NCI-H510A (cell line): ENCODE data around the gene GAMT.

Experiments used
- DNase-seq: peaks from one replicate; lab custom pipeline; 2025; lab: John Stamatoyannopoulos, UW

The GAMT gene

DNA sequence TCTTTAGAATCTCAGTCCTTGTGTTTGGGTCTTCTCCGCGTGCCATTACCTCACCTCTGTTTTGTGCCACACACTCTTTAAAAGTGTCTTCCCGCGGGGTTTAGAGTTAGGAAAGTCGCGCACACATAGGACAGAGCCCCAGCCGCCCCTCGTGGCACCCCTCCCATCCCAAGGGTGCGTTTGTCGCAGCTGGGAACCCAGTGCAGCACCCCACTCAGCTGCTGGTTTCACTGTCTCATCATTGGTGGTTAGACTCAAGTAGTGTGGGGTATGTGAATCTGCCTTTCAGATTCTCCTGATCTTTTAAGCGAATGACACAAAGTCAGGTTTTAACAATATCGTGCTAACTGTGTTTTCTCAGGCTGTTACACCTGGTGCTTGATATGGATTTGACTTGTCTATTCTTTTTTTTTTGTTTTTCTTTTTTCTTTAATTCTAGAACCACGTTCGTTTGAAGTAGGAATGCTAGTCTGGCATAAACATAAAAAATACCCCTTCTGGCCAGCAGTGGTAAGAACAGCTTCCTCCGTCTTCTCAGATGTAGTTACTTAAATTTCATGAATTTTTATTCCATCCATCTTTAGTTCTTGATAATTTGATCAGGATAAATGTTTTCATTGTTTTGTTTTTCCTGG is 37.2 kb downstream of the GAMT start:
- no peak for DNase-seq

- no peak for DNase-seq
Measured at GRCh38 chr19:1363599-1363998, 37.7 kb downstream of the GAMT start.

GRCh38 chr19:1362387-1363257 is 38.7 kb downstream of the GAMT start:
- no peak for DNase-seq

GRCh38 chr19:1361601-1362386 is 39.5 kb downstream of the GAMT start:
- no peak for DNase-seq

GRCh38 chr19:1360818-1361461 is 40.4 kb downstream of the GAMT start:
- no peak for DNase-seq

GRCh38 chr19:1360126-1360817 is 41.1 kb downstream of the GAMT start:
- DNase-seq: no peak

GRCh38 chr19:1357531-1358109 is 43.7 kb downstream of the GAMT start:
- DNase-seq: no peak

DNA sequence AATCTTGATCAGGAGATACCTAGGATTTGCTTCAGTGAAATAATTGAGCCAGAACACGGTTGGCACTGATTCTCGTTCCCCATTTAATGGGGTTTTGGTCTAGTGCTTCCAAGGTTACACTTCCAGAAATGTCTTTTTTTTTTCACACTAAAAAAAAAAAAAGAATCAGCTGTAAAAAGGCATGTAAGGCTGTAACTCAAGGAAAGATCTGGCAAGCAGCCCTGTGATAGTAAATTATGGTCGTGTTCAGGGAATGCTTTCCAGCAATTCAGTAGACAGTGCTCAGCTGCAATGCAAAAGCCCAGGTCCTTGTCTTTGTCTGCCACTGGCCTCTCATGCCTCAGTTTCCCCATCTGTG is 44.9 kb downstream of the GAMT start:
- no peak for DNase-seq

DNA sequence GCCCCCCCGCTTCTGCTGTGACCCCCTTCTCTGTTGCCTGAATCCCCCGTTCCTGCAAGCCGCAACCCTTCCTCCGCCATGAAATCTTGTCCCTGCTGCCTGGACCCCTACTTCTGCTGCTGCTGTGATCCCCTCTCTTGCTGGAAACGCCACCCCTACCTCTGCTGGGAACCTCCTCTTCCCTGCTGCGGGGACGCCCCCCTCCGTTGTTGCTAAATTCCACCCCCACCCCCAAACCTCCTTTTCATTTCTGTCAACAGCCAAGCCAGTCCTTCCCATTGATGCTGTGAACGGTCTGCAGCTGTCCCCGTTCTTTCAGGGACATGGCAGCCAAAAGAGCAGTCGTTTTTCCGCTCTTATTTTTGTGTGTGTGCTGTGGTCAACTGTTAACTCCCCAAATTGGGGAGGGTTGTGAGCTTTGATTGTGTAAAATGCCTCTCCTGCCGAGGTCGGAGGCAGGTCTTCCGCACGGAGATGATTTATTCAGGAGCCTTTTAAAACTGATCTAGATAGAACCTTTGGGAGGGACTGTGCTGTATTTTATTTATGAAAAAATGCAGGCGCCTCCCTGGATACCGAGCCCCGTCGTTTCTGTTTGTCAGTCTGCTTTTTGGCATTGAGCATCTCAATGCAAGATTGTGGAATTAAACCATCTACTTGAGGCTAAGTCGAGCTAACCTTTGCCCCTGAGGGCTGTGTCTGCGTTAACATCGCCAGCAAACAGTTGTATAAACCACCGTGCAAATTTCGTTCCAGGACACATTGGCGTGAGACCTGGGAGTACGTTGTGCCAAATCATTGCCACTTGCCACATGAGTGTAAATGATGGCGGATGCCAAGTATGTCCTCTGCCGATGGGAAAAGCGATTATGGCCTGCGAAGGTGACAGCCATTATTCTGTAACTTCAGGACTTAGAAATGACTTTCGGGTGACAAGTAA is 45.5 kb downstream of the GAMT start:
- no peak for DNase-seq

DNA sequence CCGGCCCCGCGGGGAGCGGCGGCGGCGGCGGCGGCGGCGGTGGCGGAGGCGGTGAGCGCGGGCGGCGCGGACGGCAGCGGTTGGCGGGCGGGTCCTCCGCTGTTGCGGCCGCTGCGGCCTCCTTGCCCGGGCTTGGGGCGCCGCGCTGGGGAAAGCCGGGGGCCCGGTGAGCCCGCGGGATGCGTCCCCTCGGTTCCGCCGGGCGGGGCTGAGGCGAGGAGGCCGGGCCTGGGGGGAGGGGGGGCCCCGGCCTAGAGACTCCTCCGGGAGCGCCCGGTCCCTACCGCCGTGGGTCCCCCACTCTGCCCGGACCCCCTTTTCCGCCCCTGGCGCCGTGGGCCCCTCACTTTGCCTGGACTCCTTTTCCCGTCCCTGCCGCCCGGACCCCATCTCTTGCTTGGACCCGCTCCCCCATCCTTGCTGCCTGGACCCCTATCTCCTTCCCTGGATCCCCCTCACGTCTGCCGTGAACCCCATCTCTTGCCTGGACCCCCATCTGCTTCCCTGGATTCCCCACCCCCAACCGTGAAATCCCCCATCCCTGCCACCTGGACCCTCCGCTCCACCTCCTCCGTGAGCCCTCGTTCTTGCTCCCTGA is 46.3 kb downstream of the GAMT start:
- DNase-seq: no peak

GRCh38 chr19:1353144-1353543 is 48.2 kb downstream of the GAMT start:
- DNase-seq: no peak

GRCh38 chr19:1351381-1351851 is 49.9 kb downstream of the GAMT start:
- no peak for DNase-seq

- no peak for DNase-seq
Measured at GRCh38 chr19:1350867-1351266, 50.5 kb downstream of the GAMT start.

DNA sequence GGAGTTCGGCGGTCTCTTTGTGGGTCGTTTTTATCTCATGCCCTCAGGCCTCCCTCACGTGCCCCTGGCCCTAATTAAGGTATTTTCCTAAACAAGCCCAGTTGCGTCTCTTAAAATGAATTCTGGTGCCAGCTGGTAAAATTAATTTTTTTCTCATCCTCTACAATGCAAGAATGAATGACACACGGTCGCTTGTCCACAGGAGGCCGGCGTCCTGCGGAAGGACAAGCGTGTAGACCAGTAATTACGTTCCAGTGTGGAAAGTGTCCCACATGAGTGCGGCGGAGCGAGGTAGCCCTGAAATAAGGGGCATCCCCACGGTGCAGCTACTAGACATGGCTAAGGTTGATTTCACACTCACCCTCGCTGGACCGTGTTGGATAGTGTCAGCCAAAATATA is 52.1 kb downstream of the GAMT start:
- no peak for DNase-seq
